Measurements from ENCODE around the gene SPANXD.
"Not testable (repeated sequence)": the region's sequence is repeated elsewhere in the genome, so short reads cannot be mapped to it uniquely, and the experiment has no call there.

The SPANXD gene, protein sequence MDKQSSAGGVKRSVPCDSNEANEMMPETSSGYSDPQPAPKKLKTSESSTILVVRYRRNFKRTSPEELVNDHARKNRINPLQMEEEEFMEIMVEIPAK
- long read RNA-seq, donor 1: 0 reads
- long read RNA-seq, donor 2: 0 reads
- long read RNA-seq, donor 3: 0 reads
- long read RNA-seq, donor 4: 0 reads
- long read RNA-seq, donor 5: 0 reads
- long read RNA-seq, donor 6: 0 reads
- long read RNA-seq, donor 7: 0 reads
- long read RNA-seq, donor 8: 0 reads

GRCh38 chrX:141698639-141699038 lies at the start of gene SPANXD:
Gene SPANXD, minus strand, starts transcription at chrX:141698739. Its CDS starts 334 bp downstream, at chrX:141698405.
- not testable (repeated sequence) for DNase-seq

DNA sequence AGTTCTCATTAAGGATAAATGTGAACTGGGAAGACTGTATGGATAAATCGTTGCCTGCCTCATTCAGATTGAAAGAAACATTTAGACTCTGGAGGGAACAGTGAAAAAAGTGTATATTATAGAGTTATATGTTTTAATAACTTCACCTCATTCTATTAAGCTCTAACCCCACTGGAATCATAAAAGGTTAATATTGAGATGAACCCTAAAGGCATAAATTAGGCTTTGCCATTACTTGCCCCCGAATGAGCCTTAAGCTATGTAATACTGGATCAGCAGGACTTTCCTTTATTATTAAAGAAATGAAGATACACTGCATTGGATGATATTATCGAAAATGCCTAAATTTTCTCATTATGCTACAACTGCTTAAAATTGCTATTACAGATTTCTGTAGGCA lies 44.1 kb upstream of the SPANXD start:
- no peak for DNase-seq

DNA sequence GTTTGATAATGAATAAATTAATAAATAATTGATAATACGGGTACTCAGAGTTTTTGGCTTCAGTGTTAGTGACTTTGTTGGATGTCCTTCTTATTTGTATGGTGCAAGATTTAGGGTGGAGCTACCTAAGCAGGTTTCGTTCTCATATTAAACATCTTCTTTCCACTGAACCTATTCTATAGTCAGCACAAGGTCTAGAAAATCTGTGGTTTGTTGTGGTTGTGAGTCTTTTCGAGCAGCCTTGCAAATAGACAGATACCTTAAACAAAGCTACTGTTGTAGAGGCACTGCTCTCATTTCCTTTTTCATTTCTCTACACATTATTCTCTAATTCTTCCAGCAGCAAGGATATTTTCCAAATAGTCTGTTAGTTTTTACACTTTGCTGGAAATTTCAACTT lies 38.1 kb upstream of the SPANXD start:
- DNase-seq: no peak

DNA sequence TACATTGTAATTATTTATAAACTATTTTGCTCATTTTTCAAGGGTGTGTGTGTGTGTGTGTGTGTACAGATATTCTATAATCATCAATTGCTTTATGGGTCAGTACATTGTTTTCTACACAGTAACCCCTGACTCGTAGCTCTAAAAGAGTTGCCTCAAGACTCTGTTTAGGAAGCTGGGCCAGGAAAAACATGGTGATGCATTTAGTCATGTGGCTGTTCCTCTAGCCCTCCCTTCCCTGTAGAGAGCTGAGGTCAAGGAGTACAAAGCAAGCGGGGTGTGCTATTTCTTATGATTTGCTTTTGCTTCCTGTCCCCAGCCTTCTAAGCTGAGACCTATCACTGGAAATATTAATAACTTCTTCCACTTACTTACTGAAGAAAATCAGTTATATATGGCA lies 34.8 kb upstream of the SPANXD start:
- no peak for DNase-seq

GRCh38 chrX:141732031-141732430 lies 33.5 kb upstream of the SPANXD start:
- no peak for DNase-seq

- DNase-seq: no peak
Measured at GRCh38 chrX:141724186-141724585, 25.6 kb upstream of the SPANXD start.

GRCh38 chrX:141714680-141715079 lies 16.1 kb upstream of the SPANXD start:
- DNase-seq: no peak

DNA sequence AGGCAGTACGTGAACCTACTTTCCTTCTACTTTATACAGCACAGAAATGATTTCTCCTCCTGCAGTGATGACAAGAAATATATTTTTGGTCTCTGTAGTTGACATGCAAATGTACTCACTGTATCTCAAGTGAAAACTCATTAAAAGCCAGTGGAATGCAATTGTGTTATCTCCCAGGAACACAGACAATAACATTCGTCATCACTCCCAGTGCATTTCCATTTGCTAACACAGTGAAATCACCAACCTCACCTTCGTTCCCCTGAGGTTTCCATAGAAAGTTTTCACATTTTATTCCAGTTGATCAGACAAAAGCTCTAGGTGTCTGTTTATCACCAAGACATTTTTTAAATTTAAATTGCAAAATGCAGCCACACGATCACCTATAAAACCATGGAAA lies 2.5 kb upstream of the SPANXD start:
- DNase-seq: no peak

DNA sequence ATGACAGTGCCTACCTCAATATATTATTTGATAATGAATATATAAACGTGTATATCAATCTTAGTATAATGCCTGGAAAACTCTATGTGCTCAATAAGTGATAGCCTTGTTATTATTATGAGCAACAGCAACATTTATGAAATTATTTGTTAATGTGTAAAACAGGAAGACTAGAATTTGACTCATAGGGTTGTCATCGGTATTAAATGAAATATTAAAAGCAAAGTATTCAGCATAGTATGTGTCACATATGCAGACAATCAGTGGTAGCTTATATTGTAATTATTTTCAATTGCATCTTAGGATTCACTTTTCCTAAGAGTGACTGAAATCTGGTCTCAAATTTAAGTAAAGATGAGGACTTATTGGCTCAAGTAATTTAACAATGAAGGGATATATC lies 24.6 kb downstream of the SPANXD start:
- no peak for DNase-seq

DNA sequence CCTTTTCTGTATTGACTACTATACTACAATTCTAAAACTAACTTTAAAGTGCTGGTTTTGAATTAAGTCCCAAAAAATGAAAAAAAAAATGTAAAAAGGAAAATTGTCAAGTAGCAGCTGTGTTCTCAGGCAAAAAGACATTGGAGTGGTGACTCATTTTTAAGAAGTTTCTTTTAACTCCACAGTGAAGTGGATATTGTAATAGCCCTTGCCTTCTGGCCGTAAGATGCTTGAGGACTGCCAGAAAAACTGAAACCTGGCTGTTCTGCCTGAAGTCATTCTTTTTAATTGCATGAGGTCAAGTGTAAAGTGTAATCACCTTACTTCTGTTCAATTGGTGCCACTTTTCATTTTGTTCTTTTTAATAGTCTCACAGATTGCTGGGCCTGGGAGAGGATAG lies 28.9 kb downstream of the SPANXD start:
- no peak for DNase-seq

DNA sequence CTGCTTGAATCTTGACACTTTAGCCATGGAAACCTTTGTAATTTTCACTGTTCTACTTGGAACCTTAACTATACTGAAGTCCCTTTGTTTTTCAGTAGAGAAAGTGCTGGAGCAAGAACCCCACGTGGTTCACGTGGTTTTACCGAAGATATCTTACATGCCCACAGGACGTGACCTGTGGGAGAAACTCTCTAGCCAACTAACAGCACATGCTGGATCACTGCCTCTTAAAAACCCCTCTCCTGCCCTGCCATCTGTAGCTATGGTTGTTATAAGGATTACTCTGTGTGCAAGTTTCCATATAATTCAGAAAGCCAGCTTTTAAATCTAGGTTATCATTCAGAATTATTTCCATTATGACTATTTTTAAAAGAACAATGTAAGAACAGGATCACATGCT lies 30.2 kb downstream of the SPANXD start:
- no peak for DNase-seq

GRCh38 chrX:141662781-141663180 lies 35.8 kb downstream of the SPANXD start:
- no peak for DNase-seq

GRCh38 chrX:141652286-141652685 lies 46.3 kb downstream of the SPANXD start:
- DNase-seq: no peak
